A549 treated with Mapracorat at 1 μM for 4 hours (cell line): ENCODE data around the gene ATP5F1E. TPM values are rescaled to one million over a fixed set of nuclear protein-coding genes. Genes with fewer than 3 reads are reported as not detected.

Experiments used
- total RNA-seq: library from RNA; stranded (reverse); fragments of 200-300 nt; extraction: Qiagen RNA extraction; gene quantifications from 5 replicates; pipeline ENCODE4 v1.2.3, GENCODE V29; 2022

The ATP5F1E gene
- total RNA-seq = 91.9 to 130 TPM (median 98.1 TPM) in 5 replicates

GRCh38 chr20:59032023-59032712 is at the start of gene ATP5F1E:
TSS of gene ATP5F1E (minus strand) at chr20:59032335. CDS start at chr20:59032251, 84 bp downstream.

DNA sequence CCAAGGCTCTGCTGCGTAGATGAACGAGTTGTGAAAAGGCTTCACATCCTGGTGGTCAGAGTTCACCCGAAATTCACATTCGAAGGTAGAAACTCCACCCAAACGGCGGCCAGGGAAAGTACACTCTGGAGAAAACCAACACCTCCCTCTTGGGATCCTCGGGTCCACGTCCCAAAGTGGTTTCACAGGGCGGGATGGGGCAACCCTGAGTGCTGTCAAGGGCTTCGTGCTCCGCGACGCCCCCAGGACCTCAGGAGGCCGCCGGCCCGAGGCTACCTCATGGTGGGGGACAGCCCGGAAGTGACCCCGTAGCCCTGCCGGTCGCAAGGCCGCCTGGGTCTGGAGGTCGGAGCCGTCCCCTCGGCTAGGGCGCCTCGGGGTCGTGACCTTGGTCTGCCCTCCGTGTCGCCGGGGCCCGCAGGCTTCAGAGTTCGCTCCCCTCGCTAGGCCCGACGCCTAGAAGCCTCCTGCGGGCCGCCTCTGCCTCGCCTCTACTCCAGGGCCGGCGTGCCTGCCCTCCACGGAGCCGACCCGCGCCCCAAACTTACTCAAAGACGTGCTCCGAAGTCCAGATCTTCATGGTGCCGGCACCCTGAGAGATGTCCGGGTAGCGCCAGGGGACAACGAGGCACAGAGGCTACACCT is 10.1 kb upstream of the ATP5F1E start, which contains the start of gene PRELID3B:
PRELID3B (minus strand) TSS at position 636 of the 645 bp plus-strand sequence; CDS start at position 580, 56 bp downstream.

GRCh38 chr20:59019217-59019616 is 12.9 kb downstream of the ATP5F1E start, which contains the start of gene TUBB1:
TSS of gene TUBB1 (plus strand) at chr20:59019429. CDS start at chr20:59019523, 94 bp downstream.

DNA sequence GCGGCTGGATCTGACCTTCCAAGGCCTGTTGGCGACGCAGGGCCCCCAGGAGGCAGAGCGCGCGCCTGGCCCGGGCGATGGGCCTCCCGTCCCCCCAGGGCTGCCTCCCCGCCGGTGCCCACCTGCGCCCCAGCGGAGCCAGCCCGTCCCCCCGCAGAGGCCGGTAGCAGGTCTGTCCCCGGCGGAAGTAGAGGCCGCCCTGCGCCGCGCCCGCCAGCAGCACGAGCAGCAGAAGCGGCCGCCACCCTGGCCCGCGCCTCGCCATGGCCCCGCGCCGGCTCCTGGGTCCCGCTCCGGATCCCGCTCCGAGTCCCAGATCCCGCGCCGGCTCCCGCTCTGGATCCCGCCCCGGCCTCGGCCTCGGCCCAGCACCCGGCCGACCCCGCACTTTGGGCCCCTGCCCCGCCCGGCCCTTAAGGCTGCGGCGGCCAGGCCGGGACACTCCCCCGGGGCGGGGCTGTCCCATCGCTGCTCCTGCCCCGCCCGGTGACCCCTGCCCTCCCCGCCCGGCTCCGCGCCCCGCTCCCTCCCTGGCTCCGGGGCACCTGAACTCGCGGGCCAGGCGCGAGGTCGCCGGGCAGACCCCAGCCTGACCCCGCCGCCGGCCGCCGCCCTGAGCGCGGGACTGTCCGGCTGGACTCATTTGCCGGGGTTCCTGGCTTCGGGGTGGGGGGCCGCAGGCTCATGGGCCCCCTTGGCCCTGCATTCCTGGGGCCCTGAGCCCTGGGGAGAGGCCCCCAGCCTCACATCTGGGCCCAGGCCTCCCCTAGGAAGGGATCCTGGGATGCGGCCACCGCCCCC is 25.1 kb downstream of the ATP5F1E start, which contains the start of gene CTSZ:
CTSZ (minus strand) TSS at position 391 of the 801 bp plus-strand sequence; CDS start at position 265, 126 bp downstream.

GRCh38 chr20:58980711-58981627 is 51.2 kb downstream of the ATP5F1E start, which contains the start of gene NELFCD:
TSS of gene NELFCD (plus strand) at chr20:58981256. CDS start at chr20:58981310, 54 bp downstream.

Other genes with a start within 250 kb of the ATP5F1E start
- not detected in 5 replicates for gene GNAS-AS1, start 181.4 kb downstream of the ATP5F1E start, total RNA-seq
- gene GNAS, start 179.6 kb downstream of the ATP5F1E start, total RNA-seq = 667 to 746 TPM (median 723 TPM) in 5 replicates
- gene NELFCD, start 51.1 kb downstream of the ATP5F1E start, total RNA-seq = 42.4 to 47.3 TPM (median 45.1 TPM) in 5 replicates
- 162 to 194 TPM (median 187 TPM) in 5 replicates for gene CTSZ, start 25.1 kb downstream of the ATP5F1E start, total RNA-seq
- not detected in 5 replicates for gene TUBB1, start 12.9 kb downstream of the ATP5F1E start, total RNA-seq
- gene PRELID3B, start 10.5 kb upstream of the ATP5F1E start, total RNA-seq = 52.2 to 67.4 TPM (median 59.0 TPM) in 5 replicates
- not detected in 5 replicates for gene ZNF831, start 131.5 kb upstream of the ATP5F1E start, total RNA-seq